PC-3 (cell line): ENCODE data around the gene UNC93A. TPM values are rescaled to one million over a fixed set of nuclear protein-coding genes. Genes with fewer than 3 reads are reported as not detected.

Experiments used
- ATAC-seq: fragments of 200-7000 bp; cut with Tn5 transposase; 2 replicates; pipeline ENCODE4 v1.9.1; 2020; ENCODE audit warnings: mild to moderate bottlenecking, moderate library complexity
- BruUV-seq: library from RNA; stranded (reverse); fragments of 400-500 nt; replicated peaks from 2 replicates; lab custom pipeline; 2021; lab: Mats Ljungman, UMichigan
- CTCF ChIA-PET: fragments of 300-600 bp; sonication (Branson Sonifier 250); formaldehyde crosslinking; loops from one replicate; lab custom pipeline; 2022; ENCODE audit warnings: antibody characterized with exemption; lab: Charles Lee
- POLR2A ChIA-PET: fragments of 300-600 bp; sonication (Branson Sonifier 250); formaldehyde crosslinking; loops from one replicate; lab custom pipeline; 2022; ENCODE audit warnings: antibody characterized with exemption; ENCODE audit not compliant: unreplicated experiment; lab: Charles Lee
- DNase-seq: peaks from one replicate; pipeline ENCODE4 v3.0.0-alpha.2; 2015
- H2AFZ ChIP-seq: fragments of 300-600 bp; sonication (generic); 2 replicates; pipeline ENCODE4 v1.6.0; 2016; ENCODE audit warnings: antibody characterized with exemption, low read length
- H3F3A ChIP-seq: fragments of 300-600 bp; sonication (generic); one replicate; pipeline ENCODE4 v1.6.0; 2017; ENCODE audit warnings: antibody characterized with exemption, low read length, control low read depth, mild to moderate bottlenecking; ENCODE audit not compliant: unreplicated experiment
- H3K27ac ChIP-seq: fragments of 300-600 bp; sonication (generic); 2 replicates; pipeline ENCODE4 v1.5.1; 2016; ENCODE audit warnings: mild to moderate bottlenecking, low read length
- H3K27me3 ChIP-seq: fragments of 300-600 bp; sonication (generic); 2 replicates; pipeline ENCODE4 v1.6.1; 2016; ENCODE audit warnings: low read length, mixed read lengths
- H3K36me3 ChIP-seq: fragments of 300-600 bp; sonication (generic); 2 replicates; pipeline ENCODE4 v1.6.1; 2016; ENCODE audit warnings: low read depth, mixed run types, low read length, mixed read lengths
- H3K4me1 ChIP-seq: fragments of 300-600 bp; sonication (generic); 2 replicates; pipeline ENCODE4 v1.5.1; 2016; ENCODE audit warnings: low read length; ENCODE audit not compliant: insufficient read depth
- H3K4me2 ChIP-seq: fragments of 300-600 bp; sonication (generic); 2 replicates; pipeline ENCODE4 v1.6.0; 2016; ENCODE audit warnings: low read length
- H3K4me3 ChIP-seq: fragments of 300-600 bp; sonication (generic); 2 replicates; pipeline ENCODE4 v1.5.1; 2016; ENCODE audit warnings: mild to moderate bottlenecking, low read length, mixed read lengths
- H3K79me2 ChIP-seq: fragments of 300-600 bp; sonication (generic); 2 replicates; pipeline ENCODE4 v1.6.1; 2017; ENCODE audit warnings: low read length, mixed read lengths
- H3K9ac ChIP-seq: fragments of 300-600 bp; sonication (generic); 2 replicates; pipeline ENCODE4 v1.6.0; 2016; ENCODE audit warnings: mild to moderate bottlenecking, low read length
- H3K9me2 ChIP-seq: fragments of 300-600 bp; sonication (generic); replicated peaks from 2 replicates; pipeline ENCODE4 v1.6.1; 2016; ENCODE audit warnings: mixed run types, low read length, mixed read lengths
- H3K9me3 ChIP-seq: fragments of 300-600 bp; sonication (generic); 2 replicates; pipeline ENCODE4 v1.6.1; 2016; ENCODE audit warnings: low read length, mixed read lengths
- H4K20me1 ChIP-seq: fragments of 300-600 bp; sonication (generic); 2 replicates; pipeline ENCODE4 v1.6.1; 2016; ENCODE audit warnings: low read length, mixed read lengths
- CTCF ChIP-seq: fragments of 300-600 bp; sonication (generic); conservative IDR thresholded peaks from 2 replicates; pipeline ENCODE4 v1.5.1; 2017; ENCODE audit warnings: antibody characterized with exemption, low read depth, mild to moderate bottlenecking, low read length
- EZH2 ChIP-seq: fragments of 300-600 bp; sonication (generic); IDR thresholded peaks from one replicate; pipeline ENCODE4 v1.6.1; 2017; ENCODE audit warnings: antibody characterized with exemption, mild to moderate bottlenecking, low read length; ENCODE audit not compliant: unreplicated experiment
- EZH2phosphoT487 ChIP-seq: fragments of 300-600 bp; sonication (generic); IDR thresholded peaks from 2 replicates; pipeline ENCODE4 v1.6.1; 2018; ENCODE audit warnings: mild to moderate bottlenecking, antibody characterized with exemption, low read length, borderline replicate concordance
- intact Hi-C: fragments of 100-400 bp; cut with micrococcal nuclease; formaldehyde crosslinking; loops from 2 replicates; pipeline ENCODE4 v1.9.0; 2023
- total RNA-seq: library from RNA; depleted of rRNA; stranded (reverse); fragments of >200 nt; gene quantifications from 2 replicates; pipeline ENCODE4 v1.2.3, GENCODE V29; 2014

UNC93A gene
- total RNA-seq, 1 experiment from 2014 or later, result not detected

GRCh38 chr6:167305796-167306195, 14.7 kb downstream of the UNC93A start:
- no TSS peak for BruUV-seq
- no peaks in the 10 kb centered on the region for H3F3A ChIP-seq
- no peak overlapping the region for H3K9ac ChIP-seq
- no peak for TF ChIP-seq EZH2phosphoT487
- no peak for TF ChIP-seq CTCF
- TF ChIP-seq EZH2, result no peak
- no peaks in the 10 kb centered on the region for H3K79me2 ChIP-seq
- intact Hi-C loops, result no loop called here
- no peak overlapping the region for H3K4me2 ChIP-seq
- H3K4me1 ChIP-seq, result no peaks in the 10 kb centered on the region
- CTCF ChIA-PET, result no interaction called here
- ATAC-seq (no peak), DNase-seq (no peak)
- H4K20me1 ChIP-seq, result no peaks in the 10 kb centered on the region
- POLR2A ChIA-PET, result no interaction called here
- H3K27ac ChIP-seq, result no peak overlapping the region
- H3K9me2 ChIP-seq, result no peaks in the 10 kb centered on the region
- H2AFZ ChIP-seq, result no peak overlapping the region
- H3K9me3 ChIP-seq, result no peaks in the 10 kb centered on the region
- H3K36me3 ChIP-seq, result no peaks in the 10 kb centered on the region
- no peak overlapping the region for H3K4me3 ChIP-seq
- H3K27me3 ChIP-seq, result peaks cover 29% of the 10 kb centered on the region

- DNase-seq, result no peak
- no peaks in the 10 kb centered on the region for H4K20me1 ChIP-seq
- no TSS peak for BruUV-seq
- H3F3A ChIP-seq, result no peaks in the 10 kb centered on the region
- TF ChIP-seq CTCF (no peak), EZH2phosphoT487 (no peak), EZH2 (no peak)
- H3K79me2 ChIP-seq, result no peaks in the 10 kb centered on the region
- no peak overlapping the region for H3K9ac ChIP-seq
- ChIA-PET CTCF (no interaction called here), POLR2A (no interaction called here)
- ATAC-seq, result no peak
- no peak overlapping the region for H2AFZ ChIP-seq
- intact Hi-C loops, result no loop called here
- peaks cover 27% of the 10 kb centered on the region for H3K27me3 ChIP-seq
- no peaks in the 10 kb centered on the region for H3K9me3 ChIP-seq
- no peaks in the 10 kb centered on the region for H3K4me1 ChIP-seq
- H3K4me3 ChIP-seq, result no peak overlapping the region
- H3K9me2 ChIP-seq, result no peaks in the 10 kb centered on the region
- H3K36me3 ChIP-seq, result no peaks in the 10 kb centered on the region
- no peak overlapping the region for H3K27ac ChIP-seq
- no peak overlapping the region for H3K4me2 ChIP-seq
Measured at GRCh38 chr6:167306401-167306998, 15.4 kb downstream of the UNC93A start.

- BruUV-seq, result no TSS peak
- ATAC-seq (no peak), DNase-seq (no peak)
- ChIA-PET POLR2A (no interaction called here), CTCF (no interaction called here)
- H3K4me2 ChIP-seq, result no peak overlapping the region
- H3K27me3 ChIP-seq, result peaks cover 17% of the 10 kb centered on the region
- H3K9me3 ChIP-seq, result no peaks in the 10 kb centered on the region
- H3K79me2 ChIP-seq, result no peaks in the 10 kb centered on the region
- H4K20me1 ChIP-seq, result no peaks in the 10 kb centered on the region
- no peaks in the 10 kb centered on the region for H3F3A ChIP-seq
- H3K27ac ChIP-seq, result no peak overlapping the region
- H3K9me2 ChIP-seq, result no peaks in the 10 kb centered on the region
- H3K4me1 ChIP-seq, result no peaks in the 10 kb centered on the region
- no peaks in the 10 kb centered on the region for H3K36me3 ChIP-seq
- H3K4me3 ChIP-seq, result no peak overlapping the region
- intact Hi-C loops, result no loop called here
- H3K9ac ChIP-seq, result no peak overlapping the region
- TF ChIP-seq CTCF, result no peak
- no peak for TF ChIP-seq EZH2
- TF ChIP-seq EZH2phosphoT487, result no peak
- no peak overlapping the region for H2AFZ ChIP-seq
Measured at GRCh38 chr6:167307342-167307955, 16.3 kb downstream of the UNC93A start.
